Ecto neural progenitor cell (in vitro differentiated cells): ENCODE results near the gene IGSF10.
"Not testable (repeated sequence)": the region's sequence is repeated elsewhere in the genome, so short reads cannot be mapped to it uniquely, and the experiment has no call there.

Source experiments
- DNase-seq: peaks from one replicate; pipeline ENCODE4 v3.0.0-alpha.2; 2018; ENCODE audit warnings: low spot score

The IGSF10 gene, protein sequence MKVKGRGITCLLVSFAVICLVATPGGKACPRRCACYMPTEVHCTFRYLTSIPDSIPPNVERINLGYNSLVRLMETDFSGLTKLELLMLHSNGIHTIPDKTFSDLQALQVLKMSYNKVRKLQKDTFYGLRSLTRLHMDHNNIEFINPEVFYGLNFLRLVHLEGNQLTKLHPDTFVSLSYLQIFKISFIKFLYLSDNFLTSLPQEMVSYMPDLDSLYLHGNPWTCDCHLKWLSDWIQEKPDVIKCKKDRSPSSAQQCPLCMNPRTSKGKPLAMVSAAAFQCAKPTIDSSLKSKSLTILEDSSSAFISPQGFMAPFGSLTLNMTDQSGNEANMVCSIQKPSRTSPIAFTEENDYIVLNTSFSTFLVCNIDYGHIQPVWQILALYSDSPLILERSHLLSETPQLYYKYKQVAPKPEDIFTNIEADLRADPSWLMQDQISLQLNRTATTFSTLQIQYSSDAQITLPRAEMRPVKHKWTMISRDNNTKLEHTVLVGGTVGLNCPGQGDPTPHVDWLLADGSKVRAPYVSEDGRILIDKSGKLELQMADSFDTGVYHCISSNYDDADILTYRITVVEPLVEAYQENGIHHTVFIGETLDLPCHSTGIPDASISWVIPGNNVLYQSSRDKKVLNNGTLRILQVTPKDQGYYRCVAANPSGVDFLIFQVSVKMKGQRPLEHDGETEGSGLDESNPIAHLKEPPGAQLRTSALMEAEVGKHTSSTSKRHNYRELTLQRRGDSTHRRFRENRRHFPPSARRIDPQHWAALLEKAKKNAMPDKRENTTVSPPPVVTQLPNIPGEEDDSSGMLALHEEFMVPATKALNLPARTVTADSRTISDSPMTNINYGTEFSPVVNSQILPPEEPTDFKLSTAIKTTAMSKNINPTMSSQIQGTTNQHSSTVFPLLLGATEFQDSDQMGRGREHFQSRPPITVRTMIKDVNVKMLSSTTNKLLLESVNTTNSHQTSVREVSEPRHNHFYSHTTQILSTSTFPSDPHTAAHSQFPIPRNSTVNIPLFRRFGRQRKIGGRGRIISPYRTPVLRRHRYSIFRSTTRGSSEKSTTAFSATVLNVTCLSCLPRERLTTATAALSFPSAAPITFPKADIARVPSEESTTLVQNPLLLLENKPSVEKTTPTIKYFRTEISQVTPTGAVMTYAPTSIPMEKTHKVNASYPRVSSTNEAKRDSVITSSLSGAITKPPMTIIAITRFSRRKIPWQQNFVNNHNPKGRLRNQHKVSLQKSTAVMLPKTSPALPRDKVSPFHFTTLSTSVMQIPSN (N-terminal part only)

DNA sequence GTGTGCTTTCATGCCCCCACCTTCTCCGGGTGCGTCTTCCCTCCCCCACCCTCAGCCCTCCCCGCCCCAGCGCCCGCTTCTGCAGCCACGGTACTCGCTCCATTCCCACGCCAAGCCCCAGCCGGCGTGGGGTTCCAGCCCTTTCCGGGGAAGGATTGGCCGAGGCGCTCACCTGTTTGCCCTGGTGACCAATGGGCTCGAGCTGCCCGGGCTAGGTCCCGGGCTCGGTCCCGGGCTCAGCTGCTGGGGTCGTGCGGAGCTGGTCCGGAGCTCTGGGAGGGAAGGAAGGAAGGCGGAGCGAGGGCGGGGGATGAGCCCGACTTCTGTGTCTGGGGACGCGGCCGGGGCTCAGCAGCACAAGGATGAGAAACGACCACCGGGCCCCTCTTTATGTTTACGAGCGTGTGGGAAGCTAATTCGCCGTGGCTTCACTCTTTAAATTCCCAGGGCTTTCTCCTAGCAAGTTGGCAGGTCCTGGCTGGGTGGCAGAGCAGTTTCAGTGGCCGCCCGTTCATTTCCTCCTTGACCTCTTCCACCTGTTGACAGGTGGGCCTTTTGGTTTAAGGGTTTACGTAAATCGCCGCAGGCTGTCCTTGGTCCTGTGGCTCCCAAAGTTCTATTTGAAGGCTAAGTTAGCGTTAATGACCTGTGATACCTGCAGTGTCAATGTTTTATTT is at the start of gene IGSF10:
Gene IGSF10, minus strand, starts transcription at position 288 of the 677 bp plus-strand sequence. CDS start 2,352 bp downstream, outside the sequence.
- DNase-seq, result peak; percentile 68

DNA sequence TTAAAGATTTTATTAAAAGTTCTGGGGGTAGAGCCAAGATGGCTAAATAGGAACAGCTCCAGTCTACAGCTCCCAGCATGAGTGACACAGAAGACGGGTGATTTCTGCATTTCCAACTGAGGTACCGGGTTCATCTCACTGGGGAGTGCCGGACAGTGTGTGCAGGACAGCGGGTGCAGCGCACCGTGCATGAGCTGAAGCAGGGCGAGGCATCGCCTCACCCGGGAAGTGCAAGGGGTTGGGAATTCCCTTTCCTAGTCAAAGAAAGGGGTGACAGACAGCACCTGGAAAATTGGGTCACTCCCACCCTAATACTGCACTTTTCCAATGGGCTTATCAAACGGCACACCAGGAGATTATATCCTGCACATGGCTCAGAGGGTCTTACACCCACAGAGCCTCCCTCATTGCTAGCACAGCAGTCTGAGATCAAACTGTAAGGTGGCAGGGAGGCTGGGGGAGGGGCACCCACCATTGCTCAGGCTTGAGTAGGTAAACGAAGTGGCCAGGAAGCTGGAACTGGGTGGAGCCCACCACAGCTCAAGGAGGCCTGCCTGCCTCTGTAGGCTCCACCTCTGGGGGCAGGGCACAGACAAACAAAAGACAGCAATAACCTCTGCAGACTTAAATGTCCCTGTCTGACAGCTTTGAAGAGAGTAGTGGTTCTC is 48.7 kb upstream of the IGSF10 start:
- DNase-seq, result not testable (repeated sequence)

DNA sequence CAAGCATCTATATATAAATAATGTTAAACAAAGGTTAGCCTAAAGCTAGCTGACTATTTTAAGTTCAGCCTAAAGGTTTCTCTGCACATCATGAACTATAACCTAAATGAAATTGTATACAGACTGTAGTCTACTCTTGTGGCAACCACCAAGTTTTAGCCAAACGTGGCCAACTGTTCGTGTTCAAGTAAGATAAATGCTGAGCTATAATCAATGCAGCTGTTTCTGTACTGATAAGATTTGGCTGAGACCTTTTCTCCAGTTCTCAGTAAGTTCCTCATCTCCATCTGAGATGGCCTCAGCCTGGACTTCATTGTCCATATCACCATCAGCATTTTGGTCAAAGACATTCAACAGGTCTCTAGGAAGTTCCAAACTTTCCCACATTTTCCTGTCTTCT is 43.7 kb upstream of the IGSF10 start:
- no peak for DNase-seq

DNA sequence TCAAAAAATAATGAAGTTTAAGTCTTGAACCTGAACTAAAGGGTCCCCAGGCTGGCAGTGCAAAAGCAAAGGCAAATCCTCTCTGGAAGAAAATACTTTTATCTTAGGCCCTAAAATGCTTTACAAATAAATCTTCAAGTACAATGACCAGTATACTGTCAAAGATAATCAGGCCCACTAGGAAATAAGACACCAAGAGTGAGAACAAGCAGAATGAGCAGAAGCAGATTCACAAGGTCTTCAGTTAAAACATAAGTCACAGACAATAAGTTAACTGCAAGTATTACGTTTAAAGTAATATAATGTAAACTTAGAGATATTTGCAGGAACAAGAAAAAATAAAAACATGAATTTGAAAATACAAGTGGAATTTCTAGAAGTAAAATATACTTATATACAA is 42.2 kb upstream of the IGSF10 start:
- DNase-seq, result no peak

DNA sequence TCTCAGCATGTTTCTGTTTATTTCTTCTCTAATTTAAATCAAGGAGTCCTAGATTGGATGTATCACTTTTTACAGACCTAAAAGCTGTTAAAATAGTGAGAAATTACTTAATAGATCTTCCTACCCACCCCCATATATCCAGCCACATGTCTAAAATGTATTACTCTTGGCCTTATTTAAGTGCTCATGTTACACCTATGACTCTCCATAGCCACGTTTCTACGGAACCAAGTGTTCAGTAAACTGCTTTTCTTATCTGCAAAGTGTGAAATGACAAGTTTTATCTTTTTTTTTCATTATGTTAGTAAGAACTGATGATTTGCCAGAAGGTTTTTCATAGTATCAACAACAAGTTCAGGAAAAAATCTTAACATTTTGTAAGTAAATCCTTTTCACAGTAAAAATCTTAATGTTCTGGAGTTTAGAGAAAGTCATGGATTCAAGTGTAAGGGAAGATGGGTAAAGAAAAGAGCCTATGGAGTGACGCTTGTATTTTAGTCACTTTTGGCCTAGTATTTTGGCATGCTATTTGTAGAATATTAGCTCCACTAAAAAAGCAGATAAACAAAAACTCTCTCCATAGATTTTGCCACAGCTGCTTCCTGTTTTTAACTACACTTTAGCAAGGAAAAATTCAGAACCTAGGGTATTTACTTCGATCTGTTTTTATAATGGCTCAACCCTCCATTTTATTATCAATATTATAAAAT is 41.2 kb upstream of the IGSF10 start:
- DNase-seq, result no peak

DNA sequence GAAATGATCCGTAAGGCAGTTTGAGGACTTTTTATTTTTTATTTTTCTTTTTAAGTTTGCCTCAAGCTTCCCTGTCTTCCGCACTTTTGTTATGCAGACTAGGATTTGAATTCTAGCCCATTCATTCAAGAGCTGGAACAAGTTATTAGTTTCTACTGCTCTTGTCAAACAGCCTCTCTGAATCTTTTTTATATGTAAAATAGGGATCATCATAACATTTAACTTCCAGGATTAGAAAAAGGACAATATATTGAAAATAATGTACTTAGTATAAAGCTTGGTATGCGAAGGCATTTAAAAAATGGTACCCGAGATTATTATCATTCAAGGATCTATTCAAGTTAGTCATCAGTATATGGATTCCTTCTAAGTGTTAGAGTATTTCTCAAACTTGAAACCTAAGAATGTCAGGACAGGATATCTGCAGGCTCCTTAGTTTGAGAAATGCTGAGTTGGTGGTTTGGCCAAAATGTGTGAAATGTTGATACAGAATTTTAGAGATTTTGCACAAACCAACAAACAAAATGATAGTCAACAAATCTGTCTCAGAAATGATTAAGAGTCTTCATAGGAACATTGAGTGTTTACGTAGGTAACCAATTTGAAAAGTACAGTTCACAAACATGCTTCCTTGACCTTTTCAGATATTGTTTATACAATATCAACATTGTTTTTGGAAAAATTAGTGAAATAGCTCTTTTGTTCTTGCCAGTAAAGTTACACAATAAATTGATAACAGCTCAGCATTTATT is 40.5 kb upstream of the IGSF10 start:
- no peak for DNase-seq

DNA sequence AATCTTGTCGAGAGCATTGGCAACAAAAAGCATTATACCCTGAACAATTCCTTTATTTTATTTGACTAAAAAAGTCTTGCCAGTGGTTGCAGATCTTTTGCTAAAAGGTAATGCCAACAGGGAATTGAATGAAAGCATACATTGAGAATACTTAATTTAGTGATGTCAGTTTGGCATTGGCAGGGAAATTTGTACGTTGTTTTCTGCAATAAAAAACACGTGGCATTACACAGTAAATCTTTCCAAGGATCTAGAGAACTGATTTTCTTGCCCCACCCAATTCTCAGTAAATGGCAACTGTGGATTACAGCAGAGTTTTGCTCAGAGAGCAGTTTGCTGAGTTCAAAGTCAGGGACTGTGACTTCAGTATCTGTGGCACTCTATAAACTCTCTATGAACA is 38.3 kb upstream of the IGSF10 start:
- DNase-seq, result no peak

DNA sequence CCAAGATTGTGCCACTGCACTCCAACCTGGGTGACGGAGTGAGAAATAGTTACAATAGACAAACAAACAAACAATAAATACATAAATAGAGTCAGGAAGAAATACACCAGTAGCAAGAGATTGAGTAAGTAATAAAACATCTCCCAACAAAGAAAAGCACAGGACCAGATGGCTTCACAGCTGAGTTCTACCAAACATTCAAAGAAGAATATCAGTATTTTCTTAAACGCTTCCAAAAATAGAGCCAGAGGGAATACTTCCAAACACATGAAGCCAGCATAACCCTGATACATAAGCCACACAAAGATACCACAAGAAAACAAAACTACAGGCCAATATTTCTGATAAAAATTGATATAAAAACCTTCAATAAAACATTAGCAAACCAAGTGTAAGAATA is 30.7 kb upstream of the IGSF10 start:
- DNase-seq, result no peak

DNA sequence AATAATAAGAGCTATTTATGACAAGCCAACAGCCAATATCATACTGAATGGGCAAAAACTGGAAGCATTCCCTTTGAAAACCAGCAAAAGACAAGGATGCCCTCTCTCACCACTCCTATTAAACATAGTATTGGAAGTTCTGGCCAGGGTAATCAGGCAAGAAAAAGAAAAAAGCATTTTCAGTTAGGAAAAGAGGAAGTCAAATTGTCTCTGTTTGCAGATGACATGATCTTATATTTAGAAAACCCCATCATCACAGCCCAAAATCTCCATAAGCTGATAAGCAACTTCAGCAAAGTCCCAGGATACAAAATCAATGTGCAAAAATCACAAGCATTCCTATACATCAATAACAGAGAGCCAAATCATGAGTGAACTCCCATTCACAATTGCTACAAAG is 27.0 kb upstream of the IGSF10 start:
- DNase-seq, result not testable (repeated sequence)

DNA sequence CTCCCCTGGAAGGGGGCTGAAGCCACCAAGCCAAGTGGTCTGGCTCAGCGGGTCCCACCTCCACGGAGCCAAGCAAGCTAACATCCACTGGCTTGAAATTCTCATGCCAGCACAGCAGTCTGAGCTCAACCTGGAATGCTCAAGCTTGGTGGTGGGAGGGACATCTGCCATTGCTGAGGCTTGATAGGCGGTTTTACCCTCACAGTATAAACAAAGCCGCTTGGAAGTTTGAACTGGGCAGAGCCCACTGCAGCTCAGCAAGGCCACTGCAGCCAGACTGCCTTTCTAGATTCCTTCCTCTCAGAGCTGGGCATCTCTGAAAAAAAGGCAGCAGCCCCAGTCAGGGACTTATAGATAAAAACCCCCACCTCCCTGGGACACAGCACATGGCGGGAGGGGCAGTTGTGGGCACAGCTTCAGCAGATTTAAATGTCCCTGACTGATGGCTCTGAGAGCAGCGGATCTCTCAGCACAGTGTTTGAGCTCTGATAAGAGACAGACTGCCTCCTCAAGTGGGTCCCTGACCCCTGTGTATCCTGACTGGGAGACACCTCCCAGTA is 23.2 kb upstream of the IGSF10 start:
- no peak for DNase-seq

DNA sequence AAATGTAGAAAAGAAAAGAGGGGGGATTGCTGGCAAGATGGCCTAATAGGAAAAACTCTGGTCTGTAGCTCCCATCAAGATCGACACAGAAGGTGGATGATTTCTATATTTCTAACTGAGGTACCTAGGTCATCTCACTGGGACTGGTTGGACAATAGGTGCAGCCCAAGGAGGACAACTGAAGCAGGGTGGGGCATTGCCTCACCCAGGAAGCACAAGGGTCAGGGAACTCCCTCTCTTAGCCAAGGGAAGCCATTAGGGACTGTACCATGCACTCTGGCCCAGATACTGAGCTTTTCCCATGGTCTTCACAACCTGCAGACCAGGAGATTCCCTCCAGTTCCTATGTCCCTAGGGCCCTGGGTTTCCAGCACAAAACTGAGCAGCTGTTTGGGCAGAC is 22.6 kb upstream of the IGSF10 start:
- DNase-seq, result no peak

DNA sequence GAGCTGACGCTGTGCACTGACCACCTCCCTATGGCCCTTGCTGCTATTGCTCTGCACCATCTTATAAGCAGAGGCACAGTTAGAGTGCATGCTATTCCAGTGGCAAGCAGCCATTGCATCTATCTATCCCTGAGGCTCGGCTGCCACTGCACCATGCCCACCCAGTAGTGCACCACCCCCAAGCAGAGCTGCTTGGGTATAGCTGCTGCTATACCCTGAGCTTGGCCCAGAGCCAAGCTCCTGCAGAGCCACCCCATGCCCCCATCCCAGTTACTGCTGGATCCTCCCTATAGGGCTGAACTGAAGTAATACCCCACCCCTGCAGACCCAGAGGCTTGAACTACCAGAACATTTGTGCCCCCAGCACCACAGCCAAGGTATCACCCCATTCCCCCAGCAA is 19.6 kb upstream of the IGSF10 start:
- no peak for DNase-seq

DNA sequence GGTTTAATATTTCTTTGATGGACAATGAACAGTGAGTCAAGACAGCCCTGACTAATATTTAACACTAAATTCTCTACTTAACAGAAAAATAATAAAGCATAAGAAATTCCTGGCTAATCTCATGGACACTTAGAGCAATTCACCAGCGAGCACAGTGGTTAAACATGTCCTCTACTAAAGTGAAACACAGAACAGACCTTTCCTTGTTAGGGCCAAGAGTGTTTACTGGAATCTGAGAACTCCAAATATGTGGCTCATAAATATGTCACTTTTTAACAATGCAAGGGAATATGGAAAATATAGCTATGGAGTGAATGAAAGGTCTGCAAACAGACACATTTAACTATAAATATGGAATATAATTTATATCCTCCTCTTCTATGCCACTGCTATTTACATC is 18.6 kb upstream of the IGSF10 start:
- no peak for DNase-seq

DNA sequence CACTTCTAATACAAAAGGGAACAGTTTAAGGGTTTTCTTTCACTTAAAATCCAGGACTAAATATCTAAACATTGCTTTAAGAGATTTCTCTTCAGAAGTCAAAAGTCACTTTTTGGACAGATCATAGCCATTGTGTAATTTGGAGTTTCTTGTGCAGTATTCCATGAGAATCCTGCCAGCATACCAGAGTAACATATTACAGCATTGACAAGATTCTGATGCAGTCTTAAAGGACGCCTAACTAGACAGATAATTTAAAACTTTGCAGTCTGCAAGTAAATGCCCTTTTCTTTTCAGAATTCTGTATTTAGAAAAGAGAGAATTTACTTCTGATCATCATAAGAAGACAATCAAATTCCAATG is 17.5 kb upstream of the IGSF10 start:
- DNase-seq, result no peak

DNA sequence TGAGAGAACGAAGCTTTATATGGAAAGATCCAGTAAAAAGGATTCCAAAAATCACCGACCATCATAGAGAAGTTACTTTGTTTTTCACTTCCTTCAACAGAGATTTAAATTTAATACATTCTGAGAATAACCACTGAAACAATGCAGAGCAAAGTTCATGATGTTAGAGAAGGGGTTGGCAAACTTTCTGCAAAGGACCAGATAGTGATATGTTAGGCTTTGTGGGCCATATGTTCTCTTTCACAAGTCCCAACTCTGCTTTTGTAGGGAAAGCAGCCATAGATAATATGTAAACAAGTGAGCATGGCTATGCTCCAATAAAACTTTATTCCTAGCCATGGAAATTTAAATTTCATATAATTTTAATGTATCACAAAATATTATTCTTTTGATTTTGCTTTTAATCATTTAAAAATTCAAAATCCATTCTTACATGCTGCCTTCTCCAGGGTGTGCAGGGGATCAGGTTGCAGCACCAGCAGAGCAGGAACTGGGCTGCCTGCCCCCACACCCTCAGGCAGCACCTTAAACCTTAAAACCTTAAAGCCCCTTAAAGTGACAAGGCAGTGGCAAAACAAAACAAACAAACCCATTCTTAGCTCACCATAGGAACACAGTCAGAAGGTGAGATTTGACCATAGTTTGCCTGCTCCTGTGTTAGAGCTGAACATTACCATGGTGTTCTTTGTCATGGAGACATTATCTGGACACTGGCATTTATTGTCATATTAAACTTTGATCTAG is 16.9 kb upstream of the IGSF10 start:
- no peak for DNase-seq

DNA sequence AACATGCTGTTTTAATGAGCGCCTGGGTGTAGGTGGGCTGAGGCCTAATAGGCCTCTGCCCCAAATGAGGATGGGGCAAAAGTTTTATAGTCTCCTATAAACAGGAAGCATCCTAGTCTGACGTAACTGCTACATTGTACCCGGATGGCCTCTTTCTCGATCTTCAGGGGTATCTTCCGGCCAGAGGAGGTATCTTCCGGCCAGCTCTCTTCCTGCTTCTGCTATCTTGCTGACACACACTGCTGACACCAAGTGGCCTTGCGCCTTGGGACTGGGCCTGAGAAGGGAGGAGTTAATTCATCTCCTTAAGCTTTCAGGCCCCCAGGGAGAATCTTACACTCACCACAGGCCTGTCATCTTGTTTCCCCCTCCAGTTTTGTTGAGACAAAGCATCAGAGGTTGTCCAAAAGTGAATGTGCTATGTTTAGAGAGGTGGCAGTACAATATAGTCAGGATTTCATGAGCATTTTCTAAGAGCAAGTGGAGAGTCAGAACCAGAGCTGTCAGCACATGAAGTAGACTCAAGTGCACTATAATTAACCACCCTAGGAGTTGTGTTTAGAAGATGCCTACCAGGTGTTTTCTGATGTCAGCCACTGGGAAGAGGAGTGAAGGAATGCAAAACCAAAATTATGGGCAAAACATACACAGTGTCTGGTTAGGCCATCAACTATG is 15.6 kb upstream of the IGSF10 start:
- DNase-seq, result no peak

DNA sequence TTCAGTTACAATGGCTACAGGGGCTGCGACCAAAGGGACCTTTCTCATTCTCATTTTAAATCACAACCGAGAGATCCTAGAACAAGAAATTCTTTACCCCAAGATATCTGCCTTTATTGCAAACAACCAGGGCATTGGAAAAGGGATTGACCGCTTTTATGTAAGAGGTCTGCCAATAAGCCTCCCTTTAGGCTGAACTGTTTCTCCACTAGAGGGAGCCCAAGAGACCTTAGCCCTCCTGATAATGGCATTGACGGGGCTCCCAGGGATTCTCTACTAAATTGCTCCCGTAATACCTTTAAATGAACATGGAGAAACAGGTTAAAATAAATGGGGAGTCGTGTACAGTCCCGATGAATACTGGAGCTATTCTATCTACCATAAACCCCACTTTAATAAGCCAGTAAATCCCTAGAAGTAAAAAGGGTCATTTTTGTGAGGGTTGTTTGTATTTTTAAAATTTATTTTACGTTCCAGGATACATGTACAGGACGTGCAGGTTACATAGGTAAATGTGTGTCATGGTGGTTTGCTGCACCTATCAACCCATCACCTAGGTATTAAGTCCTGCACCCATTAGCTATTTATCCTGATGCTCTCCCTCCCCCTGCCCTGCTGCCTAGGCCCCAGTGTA is 7.5 kb upstream of the IGSF10 start:
- no peak for DNase-seq

DNA sequence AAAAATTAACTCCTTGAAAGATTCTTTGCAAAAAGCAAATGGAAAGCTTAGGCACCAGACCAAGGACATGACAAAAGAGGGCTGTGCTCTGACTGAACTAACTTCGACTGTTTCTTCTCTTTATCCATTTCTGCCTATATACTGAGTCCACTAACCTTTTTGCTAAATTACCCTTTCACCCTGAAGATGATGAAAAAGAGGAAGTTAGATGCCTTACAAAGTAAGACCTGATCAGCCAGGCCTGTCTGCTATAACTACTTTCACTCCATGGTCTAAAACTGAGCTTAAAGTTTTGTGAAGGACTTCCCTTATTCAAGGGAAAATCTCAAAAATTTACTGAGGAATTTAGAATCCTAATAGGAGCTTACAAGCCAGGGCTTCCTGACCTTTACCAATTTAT is 6.2 kb upstream of the IGSF10 start:
- DNase-seq, result no peak
